Neural cell (in vitro differentiated cells): ENCODE data around the gene MACROD1. TPM values are rescaled to one million over a fixed set of nuclear protein-coding genes. Genes with fewer than 3 reads are reported as not detected.

Source experiments
- H2AFZ ChIP-seq: fragments of 200-600, 300-800 bp; sonication (generic), shearing (Covaris generic); 2 replicates; pipeline ENCODE4 v1.6.0; 2014; ENCODE audit warnings: low read depth, mild to moderate bottlenecking, antibody characterized with exemption, low read length, moderate library complexity
- H3F3A ChIP-seq: fragments of 200-600 bp; shearing (Covaris generic); 2 replicates; pipeline ENCODE4 v1.6.1; 2016; ENCODE audit warnings: mild to moderate bottlenecking, moderate library complexity, mixed read lengths, antibody characterized with exemption, low read length; ENCODE audit not compliant: insufficient read depth, poor library complexity, severe bottlenecking
- H3K27ac ChIP-seq: fragments of 200-600, 300-800 bp; sonication (generic), shearing (Covaris generic); 2 replicates; pipeline ENCODE4 v1.5.1; 2014; ENCODE audit warnings: mild to moderate bottlenecking, low read length, moderate library complexity
- H3K27me3 ChIP-seq: fragments of 300-800, 200-600 bp; sonication (generic), shearing (Covaris generic); 2 replicates; pipeline ENCODE4 v1.6.0; 2014; ENCODE audit warnings: mild to moderate bottlenecking, low read depth, low read length, moderate library complexity; ENCODE audit not compliant: insufficient read depth
- H3K36me3 ChIP-seq: fragments of 300-800, 200-600 bp; sonication (generic), shearing (Covaris generic); 2 replicates; pipeline ENCODE4 v1.5.1; 2014; ENCODE audit warnings: mild to moderate bottlenecking, antibody characterized with exemption, low read length, moderate library complexity; ENCODE audit not compliant: insufficient read depth
- H3K4me2 ChIP-seq: fragments of 300-800, 200-600 bp; sonication (generic), shearing (Covaris generic); 2 replicates; pipeline ENCODE4 v1.6.0; 2014; ENCODE audit warnings: mild to moderate bottlenecking, low read length
- H3K4me3 ChIP-seq: fragments of 300-800, 200-600 bp; sonication (generic), shearing (Covaris generic); 2 replicates; pipeline ENCODE4 v1.5.1; 2014; ENCODE audit warnings: mild to moderate bottlenecking, low read length, moderate library complexity
- H3K79me2 ChIP-seq: fragments of 200-600 bp; shearing (Covaris generic); replicated peaks from 2 replicates; pipeline ENCODE4 v1.6.0; 2014; ENCODE audit warnings: mild to moderate bottlenecking, low read length, moderate library complexity; ENCODE audit not compliant: insufficient read depth
- H3K9ac ChIP-seq: fragments of 300-800, 200-600 bp; sonication (generic), shearing (Covaris generic); 2 replicates; pipeline ENCODE4 v1.6.1; 2016; ENCODE audit warnings: mild to moderate bottlenecking, low read length, mixed read lengths
- H3K9me2 ChIP-seq: fragments of 200-600 bp; shearing (Covaris generic); 2 replicates; pipeline ENCODE4 v1.6.1; 2016; ENCODE audit warnings: mild to moderate bottlenecking, low read length, mixed read lengths; ENCODE audit not compliant: insufficient read depth
- H3K9me3 ChIP-seq: fragments of 200-600, 300-800 bp; sonication (generic), shearing (Covaris generic); 2 replicates; pipeline ENCODE4 v1.6.1; 2016; ENCODE audit warnings: mild to moderate bottlenecking, mixed run types, low read length, moderate library complexity, mixed read lengths
- H4K20me1 ChIP-seq: fragments of 200-600 bp; shearing (Covaris generic); 2 replicates; pipeline ENCODE4 v1.6.1; 2016; ENCODE audit warnings: mild to moderate bottlenecking, mixed run types; ENCODE audit not compliant: insufficient read depth
- EP300 ChIP-seq: fragments of 450-650 bp; conservative IDR thresholded peaks from 2 replicates; pipeline ENCODE4 v1.6.1; 2014; ENCODE audit warnings: antibody characterized with exemption, mild to moderate bottlenecking, moderate library complexity; ENCODE audit not compliant: poor library complexity, severe bottlenecking
- EZH2 ChIP-seq: fragments of 200-600, 300-800 bp; shearing (Covaris generic), sonication (generic); IDR thresholded peaks from 2 replicates; pipeline ENCODE4 v1.6.1; 2014; ENCODE audit warnings: antibody characterized with exemption, low read length, borderline replicate concordance, mild to moderate bottlenecking; ENCODE audit not compliant: insufficient read depth, poor library complexity, severe bottlenecking
- MXI1 ChIP-seq: fragments of 450-650 bp; conservative IDR thresholded peaks from 2 replicates; pipeline ENCODE4 v1.6.1; 2014; ENCODE audit warnings: antibody characterized with exemption, mild to moderate bottlenecking; ENCODE audit not compliant: poor library complexity, severe bottlenecking
- POLR2AphosphoS5 ChIP-seq: IDR thresholded peaks from 2 replicates; pipeline ENCODE4 v1.6.1; 2012
- RAD21 ChIP-seq: fragments of 450-650 bp; conservative IDR thresholded peaks from 2 replicates; pipeline ENCODE4 v1.6.1; 2014; ENCODE audit warnings: antibody characterized with exemption, mild to moderate bottlenecking, moderate library complexity
- SMC3 ChIP-seq: fragments of 450-650 bp; conservative IDR thresholded peaks from 2 replicates; pipeline ENCODE4 v1.6.1; 2014; ENCODE audit warnings: antibody characterized with exemption, mild to moderate bottlenecking, moderate library complexity; ENCODE audit not compliant: poor library complexity
- TAF1 ChIP-seq: IDR thresholded peaks from 2 replicates; pipeline ENCODE4 v1.6.1; 2012; ENCODE audit warnings: low read depth
- polyA plus RNA-seq: library from polyadenylated mRNA; depleted of rRNA; stranded (reverse); fragments of >200 nt; gene quantifications from 2 replicates; pipeline ENCODE4 v1.2.3, GENCODE V29; 2014
- TF ChIP-seq, protein P1 (sequence below): fragments of 450-650 bp; IDR thresholded peaks from 2 replicates; pipeline ENCODE4 v1.5.1; 2014; ENCODE audit warnings: antibody characterized with exemption, mild to moderate bottlenecking, moderate library complexity; ENCODE audit not compliant: poor library complexity, severe bottlenecking
- TF ChIP-seq, protein P2 (sequence below): IDR thresholded peaks from 2 replicates; pipeline ENCODE4 v1.6.1; 2012; ENCODE audit warnings: borderline replicate concordance

Gene MACROD1
- polyA plus RNA-seq, 1 donor from 2014 or later, result 30.8 TPM

DNA sequence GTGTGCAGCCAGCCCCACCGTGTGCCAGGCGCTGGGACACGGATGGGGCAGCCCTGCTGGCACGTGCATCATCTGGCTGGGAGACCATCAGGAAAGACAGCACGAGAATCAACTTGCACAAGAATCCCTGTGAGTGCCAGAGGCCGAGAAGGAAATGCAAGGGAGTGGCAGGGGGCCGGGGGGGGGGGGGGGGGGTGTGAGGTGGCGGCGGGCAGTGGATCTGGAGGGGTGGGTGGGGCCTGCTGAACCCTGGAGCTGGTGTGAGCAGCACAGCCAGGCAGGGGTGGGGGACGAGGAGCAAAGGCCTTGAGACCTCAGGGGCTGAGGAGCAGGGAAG lies 144.2 kb downstream of the MACROD1 start:
- no peaks in the 10 kb centered on the region for H3K79me2 ChIP-seq
- no peaks in the 10 kb centered on the region for H3K27me3 ChIP-seq
- H3K9ac ChIP-seq, result peak overlapping the region; percentile 9
- no peak overlapping the region for H2AFZ ChIP-seq
- H3K4me2 ChIP-seq, result no peak overlapping the region
- no peaks in the 10 kb centered on the region for H3K36me3 ChIP-seq
- H4K20me1 ChIP-seq, result no peaks in the 10 kb centered on the region
- no peak overlapping the region for H3K4me3 ChIP-seq
- no peak overlapping the region for H3K27ac ChIP-seq
- TF ChIP-seq MXI1, result no peak
- no peaks in the 10 kb centered on the region for H3F3A ChIP-seq
- H3K9me3 ChIP-seq, result no peaks in the 10 kb centered on the region
- H3K9me2 ChIP-seq, result no peaks in the 10 kb centered on the region

DNA sequence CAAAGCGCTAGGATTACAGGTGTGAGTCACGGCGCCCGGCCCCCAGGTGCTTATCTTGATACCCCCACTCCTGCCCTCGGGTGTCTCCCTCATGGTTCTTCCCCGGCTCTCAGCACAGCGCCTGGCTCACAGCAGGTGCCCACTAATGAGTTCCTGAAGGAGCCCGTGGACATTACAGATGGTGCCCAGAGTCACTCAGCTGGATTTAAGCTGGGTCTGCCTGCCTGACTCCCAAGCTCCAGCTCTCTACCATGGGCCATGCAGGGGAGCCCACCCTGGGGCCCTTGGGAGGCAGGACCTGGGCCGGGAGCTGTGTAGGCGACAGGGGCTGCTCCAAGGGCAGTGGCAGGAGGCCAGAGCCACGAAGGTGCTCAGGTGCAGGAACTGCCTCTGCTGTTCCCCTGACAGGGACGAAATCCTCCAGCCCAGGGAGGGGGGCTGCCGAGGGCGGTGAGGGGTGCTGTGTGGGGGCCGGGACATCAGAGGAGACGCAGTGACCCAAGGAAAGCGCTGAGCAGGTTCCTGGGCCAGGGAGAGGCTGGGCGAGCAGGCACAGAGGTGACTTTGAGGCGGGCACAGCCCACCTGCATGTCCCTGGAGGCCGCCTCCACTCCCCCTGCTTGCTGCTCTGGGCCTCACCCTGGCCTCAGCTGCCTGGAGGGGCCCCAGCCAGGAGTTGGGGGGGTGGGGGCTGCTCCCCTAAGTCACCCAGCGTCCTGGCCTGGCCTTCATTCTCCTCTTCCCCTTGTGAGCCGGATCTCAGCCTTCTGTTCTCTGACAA lies 144.7 kb downstream of the MACROD1 start:
- Histone ChIP-seq H3K27me3 (no peaks in the 10 kb centered on the region), H3K36me3 (no peaks in the 10 kb centered on the region), H3K27ac (no peak overlapping the region), H3K9me2 (no peaks in the 10 kb centered on the region), H3K4me2 (no peak overlapping the region), H3K9me3 (no peaks in the 10 kb centered on the region), H3K79me2 (no peaks in the 10 kb centered on the region), H3F3A (no peaks in the 10 kb centered on the region), H4K20me1 (no peaks in the 10 kb centered on the region), H3K4me3 (no peak overlapping the region), H2AFZ (no peak overlapping the region), H3K9ac (no peak overlapping the region)
- TF ChIP-seq POLR2AphosphoS5, result no peak

DNA sequence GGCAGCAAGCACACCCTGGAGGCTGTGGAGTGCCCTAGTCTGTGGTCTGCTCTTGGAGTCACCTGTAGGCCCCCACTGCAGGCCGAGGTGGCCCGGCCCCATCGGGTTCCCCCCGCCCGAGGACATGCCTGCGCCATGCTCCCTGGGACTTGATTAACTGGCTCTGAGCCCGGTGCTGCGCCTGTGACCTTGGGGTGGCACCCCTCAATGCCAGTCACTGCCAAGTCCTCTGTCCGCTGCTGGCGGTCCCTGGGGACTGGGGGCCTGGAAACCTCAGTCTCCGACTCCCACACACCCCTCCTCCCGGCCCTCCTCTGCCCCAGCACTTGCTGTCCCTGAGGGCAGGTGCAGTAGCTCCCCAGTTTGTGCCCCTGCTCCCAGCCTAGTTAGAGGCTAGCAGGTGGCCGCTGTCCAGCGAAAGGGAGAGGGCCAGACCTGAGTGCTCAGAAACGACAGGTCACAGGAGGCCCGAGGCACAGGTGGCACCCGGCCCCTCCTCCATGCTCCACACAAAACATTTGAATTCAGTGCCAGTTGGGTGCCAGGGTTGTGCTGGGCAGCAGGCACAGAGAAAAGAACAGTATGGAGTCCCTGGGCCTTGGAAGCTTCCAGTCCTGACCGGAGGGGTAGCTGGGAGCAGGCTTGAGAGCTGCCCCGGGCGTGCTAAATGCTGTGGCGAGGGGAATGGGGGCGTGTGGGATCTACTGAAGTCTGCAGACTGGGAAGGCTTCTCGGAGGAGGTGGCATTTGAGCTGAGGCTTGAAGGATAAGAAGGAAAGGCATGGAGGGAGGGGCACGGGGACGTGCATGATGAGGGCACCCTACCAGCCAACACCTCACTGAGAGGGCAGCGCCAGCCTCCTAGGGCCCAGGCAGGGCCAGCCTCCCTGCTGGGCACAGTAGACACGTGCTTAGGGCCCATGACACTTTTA lies 146.5 kb downstream of the MACROD1 start:
- TF ChIP-seq TAF1, result no peak
- no peak for TF ChIP-seq MXI1
- no peak for TF ChIP-seq EZH2
- TF ChIP-seq EP300, result no peak
- TF ChIP-seq, protein P1, sequence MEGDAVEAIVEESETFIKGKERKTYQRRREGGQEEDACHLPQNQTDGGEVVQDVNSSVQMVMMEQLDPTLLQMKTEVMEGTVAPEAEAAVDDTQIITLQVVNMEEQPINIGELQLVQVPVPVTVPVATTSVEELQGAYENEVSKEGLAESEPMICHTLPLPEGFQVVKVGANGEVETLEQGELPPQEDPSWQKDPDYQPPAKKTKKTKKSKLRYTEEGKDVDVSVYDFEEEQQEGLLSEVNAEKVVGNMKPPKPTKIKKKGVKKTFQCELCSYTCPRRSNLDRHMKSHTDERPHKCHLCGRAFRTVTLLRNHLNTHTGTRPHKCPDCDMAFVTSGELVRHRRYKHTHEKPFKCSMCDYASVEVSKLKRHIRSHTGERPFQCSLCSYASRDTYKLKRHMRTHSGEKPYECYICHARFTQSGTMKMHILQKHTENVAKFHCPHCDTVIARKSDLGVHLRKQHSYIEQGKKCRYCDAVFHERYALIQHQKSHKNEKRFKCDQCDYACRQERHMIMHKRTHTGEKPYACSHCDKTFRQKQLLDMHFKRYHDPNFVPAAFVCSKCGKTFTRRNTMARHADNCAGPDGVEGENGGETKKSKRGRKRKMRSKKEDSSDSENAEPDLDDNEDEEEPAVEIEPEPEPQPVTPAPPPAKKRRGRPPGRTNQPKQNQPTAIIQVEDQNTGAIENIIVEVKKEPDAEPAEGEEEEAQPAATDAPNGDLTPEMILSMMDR, result no peak
- TF ChIP-seq, protein P2, sequence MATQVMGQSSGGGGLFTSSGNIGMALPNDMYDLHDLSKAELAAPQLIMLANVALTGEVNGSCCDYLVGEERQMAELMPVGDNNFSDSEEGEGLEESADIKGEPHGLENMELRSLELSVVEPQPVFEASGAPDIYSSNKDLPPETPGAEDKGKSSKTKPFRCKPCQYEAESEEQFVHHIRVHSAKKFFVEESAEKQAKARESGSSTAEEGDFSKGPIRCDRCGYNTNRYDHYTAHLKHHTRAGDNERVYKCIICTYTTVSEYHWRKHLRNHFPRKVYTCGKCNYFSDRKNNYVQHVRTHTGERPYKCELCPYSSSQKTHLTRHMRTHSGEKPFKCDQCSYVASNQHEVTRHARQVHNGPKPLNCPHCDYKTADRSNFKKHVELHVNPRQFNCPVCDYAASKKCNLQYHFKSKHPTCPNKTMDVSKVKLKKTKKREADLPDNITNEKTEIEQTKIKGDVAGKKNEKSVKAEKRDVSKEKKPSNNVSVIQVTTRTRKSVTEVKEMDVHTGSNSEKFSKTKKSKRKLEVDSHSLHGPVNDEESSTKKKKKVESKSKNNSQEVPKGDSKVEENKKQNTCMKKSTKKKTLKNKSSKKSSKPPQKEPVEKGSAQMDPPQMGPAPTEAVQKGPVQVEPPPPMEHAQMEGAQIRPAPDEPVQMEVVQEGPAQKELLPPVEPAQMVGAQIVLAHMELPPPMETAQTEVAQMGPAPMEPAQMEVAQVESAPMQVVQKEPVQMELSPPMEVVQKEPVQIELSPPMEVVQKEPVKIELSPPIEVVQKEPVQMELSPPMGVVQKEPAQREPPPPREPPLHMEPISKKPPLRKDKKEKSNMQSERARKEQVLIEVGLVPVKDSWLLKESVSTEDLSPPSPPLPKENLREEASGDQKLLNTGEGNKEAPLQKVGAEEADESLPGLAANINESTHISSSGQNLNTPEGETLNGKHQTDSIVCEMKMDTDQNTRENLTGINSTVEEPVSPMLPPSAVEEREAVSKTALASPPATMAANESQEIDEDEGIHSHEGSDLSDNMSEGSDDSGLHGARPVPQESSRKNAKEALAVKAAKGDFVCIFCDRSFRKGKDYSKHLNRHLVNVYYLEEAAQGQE, result no peak
- no peak for TF ChIP-seq RAD21
- no peak for TF ChIP-seq SMC3
- TF ChIP-seq POLR2AphosphoS5, result no peak
- Histone ChIP-seq H2AFZ (no peak overlapping the region), H3K9ac (no peak overlapping the region), H3K4me2 (no peak overlapping the region), H4K20me1 (no peaks in the 10 kb centered on the region), H3K4me3 (no peak overlapping the region), H3F3A (no peaks in the 10 kb centered on the region), H3K36me3 (no peaks in the 10 kb centered on the region), H3K9me3 (no peaks in the 10 kb centered on the region), H3K79me2 (no peaks in the 10 kb centered on the region), H3K9me2 (no peaks in the 10 kb centered on the region), H3K27ac (no peak overlapping the region), H3K27me3 (no peaks in the 10 kb centered on the region)
